GM12878 (cell line): ENCODE data around the gene B3GNT8. TPM values are rescaled to one million over a fixed set of nuclear protein-coding genes. Genes with fewer than 3 reads are reported as not detected.

Experiments
- ATAC-seq: fragments of 200-7000 bp; cut with Tn5 transposase; 3 replicates; pipeline ENCODE4 v1.9.1; 2020; ENCODE audit warnings: mild to moderate bottlenecking, moderate library complexity
- BruUV-seq: library from RNA; stranded (reverse); fragments of 400-500 nt; replicated peaks from 2 replicates; lab custom pipeline; 2021; lab: Mats Ljungman, UMichigan
- CTCF ChIA-PET: fragments of 300-600 bp; sonication (Branson Sonifier 250); formaldehyde crosslinking; extraction: SDS; loops from one replicate; lab custom pipeline; 2021; ENCODE audit warnings: inconsistent platforms; lab: Yijun Ruan, JAX
- POLR2A ChIA-PET: fragments of 350-600 bp; formaldehyde crosslinking; extraction: SDS; loops from one replicate; lab custom pipeline; 2021; ENCODE audit warnings: inconsistent platforms; lab: Charles Lee
- RAD21 ChIA-PET: fragments of 300-600 bp; sonication (Branson Sonifier 250); formaldehyde crosslinking; loops from one replicate; lab custom pipeline; 2023; ENCODE audit warnings: antibody characterized with exemption; ENCODE audit not compliant: unreplicated experiment; lab: Charles Lee
- SMC1A ChIA-PET: fragments of 300-600 bp; sonication (Branson Sonifier 250); formaldehyde crosslinking; loops from one replicate; lab custom pipeline; 2023; ENCODE audit not compliant: unreplicated experiment, uncharacterized antibody; lab: Charles Lee
- DNase-seq: peaks from one replicate; pipeline ENCODE4 v3.0.0-alpha.2; 2011; ENCODE audit warnings: low read depth, low spot score
- FAIRE-seq: peaks from 3 replicates; lab custom pipeline; 2011; peaks lifted over from hg19 to GRCh38; lab: Jason Lieb, UNC
- H2AFZ ChIP-seq: 2 replicates; pipeline ENCODE4 v1.6.0; 2011; ENCODE audit warnings: low read depth, low read length, control low read depth; ENCODE audit not compliant: control insufficient read depth
- H3K27ac ChIP-seq: 2 replicates; pipeline ENCODE4 v1.5.1; 2011; ENCODE audit warnings: control low read depth; ENCODE audit not compliant: control insufficient read depth, insufficient read depth
- H3K27me3 ChIP-seq, 2 experiments: replicated peaks in 1 of 2; 2 replicates each; pipeline versions ENCODE4 v1.6.0 to v1.6.1; 2011; ENCODE audit warnings: low read length in 1 of 2; ENCODE audit not compliant: control insufficient read depth in 2 of 2, insufficient read depth in 2 of 2
- H3K36me3 ChIP-seq, 2 experiments: 2 replicates each; pipeline ENCODE4 v1.5.1; 2011; ENCODE audit warnings: low read length in 1 of 2; ENCODE audit not compliant: control insufficient read depth in 2 of 2, insufficient read depth in 2 of 2
- H3K4me1 ChIP-seq: 2 replicates; pipeline ENCODE4 v1.6.1; 2011; ENCODE audit warnings: mild to moderate bottlenecking, low read length, moderate library complexity, mixed read lengths; ENCODE audit not compliant: control insufficient read depth, insufficient read depth
- H3K4me2 ChIP-seq: 2 replicates; pipeline ENCODE4 v1.6.0; 2011; ENCODE audit warnings: control low read depth; ENCODE audit not compliant: control insufficient read depth, insufficient read depth
- H3K4me3 ChIP-seq: fragments of 200-600 bp; sonication (generic); 2 replicates; pipeline ENCODE4 v1.5.1; 2016
- H3K79me2 ChIP-seq: 2 replicates; pipeline ENCODE4 v1.6.0; 2011; ENCODE audit warnings: low read length; ENCODE audit not compliant: control insufficient read depth, insufficient read depth
- H3K9ac ChIP-seq: 2 replicates; pipeline ENCODE4 v1.8.0; 2011; ENCODE audit warnings: low read length, control low read depth, mixed read lengths; ENCODE audit not compliant: control insufficient read depth, insufficient read depth
- H3K9me3 ChIP-seq: replicated peaks from 3 replicates; pipeline ENCODE4 v1.5.1; 2011; ENCODE audit warnings: mild to moderate bottlenecking, low read length; ENCODE audit not compliant: control insufficient read depth, insufficient read depth
- H4K20me1 ChIP-seq: 2 replicates; pipeline ENCODE4 v1.6.0; 2011; ENCODE audit not compliant: control insufficient read depth, insufficient read depth
- BCLAF1 ChIP-seq: fragments of 450-650 bp; IDR thresholded peaks from 2 replicates; pipeline ENCODE4 v1.6.1; 2017; ENCODE audit warnings: antibody characterized with exemption, mild to moderate bottlenecking, moderate library complexity
- CBFB ChIP-seq: IDR thresholded peaks from 2 replicates; pipeline ENCODE4 v1.6.1; 2016; ENCODE audit warnings: antibody characterized with exemption, low read depth
- CEBPB ChIP-seq, 2 experiments: fragments of 150-350 bp in 1 of 2; IDR thresholded peaks; 2 replicates each; pipeline ENCODE4 v1.6.1; 2012 to 2014; ENCODE audit warnings: low read depth in 2 of 2, low read length in 2 of 2, borderline replicate concordance in 1 of 2, inconsistent platforms in 1 of 2
- EED ChIP-seq: sonication (generic); IDR thresholded peaks from 2 replicates; pipeline ENCODE4 v1.6.1; 2016; ENCODE audit warnings: antibody characterized with exemption, low read depth
- EGR1 ChIP-seq, 2 experiments: IDR thresholded peaks; 1 replicate in 1 of 2; 2 replicates in 1 of 2; pipeline ENCODE4 v1.6.1; 2011 to 2012; ENCODE audit warnings: low read depth in 2 of 2, low read length in 2 of 2, borderline replicate concordance in 1 of 2, mild to moderate bottlenecking in 1 of 2, moderate library complexity in 1 of 2
- EZH2 ChIP-seq: IDR thresholded peaks from 2 replicates; pipeline ENCODE4 v1.6.1; 2012; ENCODE audit warnings: low read depth, mild to moderate bottlenecking, control low read depth, inconsistent platforms, low read length, borderline replicate concordance; ENCODE audit not compliant: control insufficient read depth
- FOS ChIP-seq: IDR thresholded peaks from 3 replicates; pipeline ENCODE4 v1.6.1; 2011; ENCODE audit warnings: borderline replicate concordance; ENCODE audit not compliant: insufficient read length; ENCODE audit errors: extremely low read depth
- HDAC2 ChIP-seq: fragments of 200-600 bp; sonication (generic); IDR thresholded peaks from 2 replicates; pipeline ENCODE4 v1.6.1; 2017
- IKZF1 ChIP-seq: fragments of 450-650 bp; conservative IDR thresholded peaks from 2 replicates; pipeline ENCODE4 v1.6.1; 2017; ENCODE audit warnings: antibody characterized with exemption, mild to moderate bottlenecking
- KAT2A ChIP-seq: conservative IDR thresholded peaks from 2 replicates; pipeline ENCODE4 v1.6.1; 2011; ENCODE audit warnings: low read depth, low read length; ENCODE audit not compliant: control insufficient read depth
- LARP7 ChIP-seq: fragments of 450-650 bp; IDR thresholded peaks from 2 replicates; pipeline ENCODE4 v1.6.1; 2017; ENCODE audit warnings: mild to moderate bottlenecking
- NR2F1 ChIP-seq: fragments of 450-650 bp; conservative IDR thresholded peaks from 2 replicates; pipeline ENCODE4 v1.6.1; 2017; ENCODE audit warnings: mild to moderate bottlenecking
- TCF7 ChIP-seq: IDR thresholded peaks from 2 replicates; pipeline ENCODE4 v1.6.1; 2014; ENCODE audit warnings: antibody characterized with exemption, borderline replicate concordance
- ZNF592 ChIP-seq: fragments of 450-650 bp; IDR thresholded peaks from 2 replicates; pipeline ENCODE4 v1.6.1; 2017; ENCODE audit warnings: mild to moderate bottlenecking, moderate library complexity
- WGBS: methylation state at CpG from one replicate; pipeline ENCODE4 v1.1.6; 2016; ENCODE audit warnings: low lambda C conversion rate; ENCODE audit not compliant: insufficient replicate concordance, insufficient coverage; ENCODE audit errors: missing lambda C conversion rate; 5-methylcytosine and 5-hydroxymethylcytosine counted together
- in situ Hi-C: fragments of 300-500 bp; cut with MboI; formaldehyde crosslinking; loops from 9 replicates; pipeline ENCODE4 v1.14.3; 2018; ENCODE audit warnings: mixed read lengths
- intact Hi-C: fragments of 100-400 bp; cut with micrococcal nuclease; formaldehyde crosslinking; loops from one replicate; pipeline ENCODE4 v1.14.2; 2022; ENCODE audit not compliant: unreplicated experiment
- polyA plus RNA-seq, 11 experiments: library from polyadenylated mRNA; depleted of rRNA in 4 of 11; unstranded in 6 of 11; stranded (reverse) in 5 of 11; fragments of >200 nt; fragmentation: Nextera tagmentation in 4 of 11; fragmentation: Illumina TruSeq in 1 of 11; extraction: Ambion mirVana in 4 of 11; extraction: Trizol in 1 of 11; gene quantifications; 1 replicate in 1 of 11; 2 replicates in 10 of 11; pipeline versions ENCODE4 v1.2.1 to v1.2.3, GENCODE V29; 2011 to 2016; ENCODE audit warnings: inconsistent platforms in 2 of 11, missing spikeins in 2 of 11, low read depth in 1 of 11
- total RNA-seq, 4 experiments: library from RNA; depleted of rRNA in 3 of 4; stranded (reverse); fragments of >200 nt in 3 of 4; fragmentation: Illumina TruSeq in 1 of 4; extraction: Trizol in 1 of 4; gene quantifications; 2 replicates each; pipeline versions ENCODE4 v1.2.1 to v1.2.3, GENCODE V29; 2013 to 2021
- TF ChIP-seq, protein P1 (sequence below): fragments of 450-650 bp; IDR thresholded peaks from 2 replicates; pipeline ENCODE4 v1.6.1; 2017; ENCODE audit warnings: mild to moderate bottlenecking, low read depth, inconsistent platforms; ENCODE audit not compliant: poor library complexity, severe bottlenecking

The B3GNT8 gene
- total and polyA plus RNA-seq, 10 of the 15 experiments (the other 5 are each of a cell fraction or from before 2014, with no cell fraction given): 0.06 to 1.2 (median 0.31) TPM; not detected in 4

DNA sequence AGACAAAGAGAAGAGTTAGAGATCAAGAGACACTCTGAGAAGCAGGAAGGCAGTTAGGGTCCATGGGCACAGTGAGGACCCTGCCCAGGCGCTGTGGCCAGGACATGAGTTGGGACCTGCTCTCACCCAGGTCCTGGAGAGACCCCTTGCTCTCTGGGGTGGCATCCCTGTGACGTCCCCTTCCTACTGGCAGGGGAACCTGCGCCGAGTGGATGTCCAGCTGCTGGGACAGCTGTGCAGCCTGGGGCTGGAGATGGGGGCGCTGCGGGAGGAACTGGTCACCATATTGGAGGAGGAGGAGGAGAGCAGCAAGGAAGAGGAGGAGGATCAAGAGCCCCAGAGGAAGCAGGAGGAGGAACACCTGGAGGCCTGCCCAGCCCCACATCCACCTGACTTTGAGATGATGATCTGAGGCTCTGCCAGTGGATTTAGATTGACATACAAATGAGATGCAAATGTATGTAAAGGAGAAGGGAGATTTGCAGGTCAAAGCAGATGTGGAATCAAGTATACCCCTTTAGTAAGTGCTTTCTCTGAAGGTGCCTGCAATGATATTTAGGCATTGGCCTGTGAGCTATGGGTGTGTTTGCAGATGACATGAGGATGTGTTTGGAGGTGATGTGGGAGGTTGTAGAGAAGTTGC is 16.8 kb upstream of the B3GNT8 start:
- intact Hi-C loops: no loop called here
- ChIA-PET SMC1A (no interaction called here), POLR2A (no interaction called here), CTCF (interaction anchor here (0.7 kb wide), 1 partner anchor 317 kb away, joined by 3 read pairs; no protein-coding TSS in a partner anchor), RAD21 (no interaction called here)
- ATAC-seq (no peak), DNase-seq (no peak), FAIRE-seq (no peak)
- H3K27ac ChIP-seq: no peak overlapping the region
- no peak overlapping the region for H2AFZ ChIP-seq
- no peaks in the 10 kb centered on the region for H3K36me3 ChIP-seq
- H3K4me3 ChIP-seq: no peak overlapping the region
- H3K27me3 ChIP-seq: no peaks in the 10 kb centered on the region
- H3K9ac ChIP-seq: no peak overlapping the region
- BruUV-seq: no TSS peak
- in situ Hi-C loops: loop anchor here (10.0 kb wide), 2 partner anchors 91 to 131 kb away; partner anchors contain the start of gene CEACAM21
- H3K4me2 ChIP-seq: no peak overlapping the region
- no peaks in the 10 kb centered on the region; the same call in 1 of the 2 replicates for H3K4me1 ChIP-seq
- H4K20me1 ChIP-seq: no peaks in the 10 kb centered on the region
- H3K79me2 ChIP-seq: peaks cover under 1% of the 10 kb centered on the region
- no peaks in the 10 kb centered on the region for H3K9me3 ChIP-seq
- 65% methylated on average over 6 of the region's 6 CpGs for WGBS
- TF ChIP-seq EED: no peak
- TF ChIP-seq EGR1 (IDR thresholded peaks at IDR 0.05; ENCODE audit: borderline replicate concordance in 1 of 2, low read depth in 2 of 2, low read length in 2 of 2): no peak
- no peak for TF ChIP-seq KAT2A
- TF ChIP-seq BCLAF1: no peak
- TF ChIP-seq NR2F1: no peak
- no peak for TF ChIP-seq TCF7
- TF ChIP-seq CBFB: no peak
- no peak for TF ChIP-seq IKZF1
- no peak for TF ChIP-seq EZH2
- TF ChIP-seq ZNF592: no peak
- TF ChIP-seq LARP7: no peak
- no peak for TF ChIP-seq FOS
- TF ChIP-seq, protein P1, sequence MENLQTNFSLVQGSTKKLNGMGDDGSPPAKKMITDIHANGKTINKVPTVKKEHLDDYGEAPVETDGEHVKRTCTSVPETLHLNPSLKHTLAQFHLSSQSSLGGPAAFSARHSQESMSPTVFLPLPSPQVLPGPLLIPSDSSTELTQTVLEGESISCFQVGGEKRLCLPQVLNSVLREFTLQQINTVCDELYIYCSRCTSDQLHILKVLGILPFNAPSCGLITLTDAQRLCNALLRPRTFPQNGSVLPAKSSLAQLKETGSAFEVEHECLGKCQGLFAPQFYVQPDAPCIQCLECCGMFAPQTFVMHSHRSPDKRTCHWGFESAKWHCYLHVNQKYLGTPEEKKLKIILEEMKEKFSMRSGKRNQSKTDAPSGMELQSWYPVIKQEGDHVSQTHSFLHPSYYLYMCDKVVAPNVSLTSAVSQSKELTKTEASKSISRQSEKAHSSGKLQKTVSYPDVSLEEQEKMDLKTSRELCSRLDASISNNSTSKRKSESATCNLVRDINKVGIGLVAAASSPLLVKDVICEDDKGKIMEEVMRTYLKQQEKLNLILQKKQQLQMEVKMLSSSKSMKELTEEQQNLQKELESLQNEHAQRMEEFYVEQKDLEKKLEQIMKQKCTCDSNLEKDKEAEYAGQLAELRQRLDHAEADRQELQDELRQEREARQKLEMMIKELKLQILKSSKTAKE: no peak
- no peak for TF ChIP-seq HDAC2
- no peak for TF ChIP-seq CEBPB (IDR thresholded peaks at IDR 0.05; ENCODE audit: borderline replicate concordance in 1 of 2, low read depth in 2 of 2, low read length in 2 of 2)
